Mucosa of descending colon (tissue), 3 donors: ENCODE measurements around the gene IQCE. TPM values are rescaled to one million over a fixed set of nuclear protein-coding genes. Genes with fewer than 3 reads are reported as not detected.
A peak's percentile ranks its signal among the peaks of the same experiment; 100 is the strongest.

Source experiments
- ATAC-seq: fragments of 200-7000 bp; cut with Tn5 transposase; one replicate; pipeline ENCODE4 v1.9.1; 2020; ENCODE audit warnings: mild to moderate bottlenecking, moderate library complexity
- DNase-seq, 3 donors: peaks; one replicate each; pipeline ENCODE4 v3.0.0-alpha.2; 2020
- H3K36me3 ChIP-seq: fragments of 200-600 bp; one replicate; pipeline ENCODE4 v1.8.0; 2021; ENCODE audit warnings: low read depth, mild to moderate bottlenecking
- H3K4me1 ChIP-seq: fragments of 200-600 bp; one replicate; pipeline ENCODE4 v1.8.0; 2021; ENCODE audit warnings: low read depth, mild to moderate bottlenecking
- H3K4me3 ChIP-seq: fragments of 200-600 bp; one replicate; pipeline ENCODE4 v1.8.0; 2021; ENCODE audit warnings: mild to moderate bottlenecking
- H3K9me3 ChIP-seq: fragments of 200-600 bp; one replicate; pipeline ENCODE4 v1.8.0; 2021; ENCODE audit warnings: mild to moderate bottlenecking
- CTCF ChIP-seq: fragments of 200-600 bp; IDR thresholded peaks from one replicate; pipeline ENCODE4 v1.8.0; 2022; ENCODE audit warnings: antibody characterized with exemption, mild to moderate bottlenecking
- intact Hi-C, 2 donors: fragments of 100-400 bp; cut with DNase I in 1 of 2; cut with micrococcal nuclease in 1 of 2; formaldehyde crosslinking; loops; one replicate each; pipeline versions ENCODE4 v1.11.0 to v1.11.1; 2022; cut with DNase I, micrococcal nuclease
- total RNA-seq, 3 donors: library from RNA; stranded (reverse); fragmentation: NEBNext Ultra II Directional in 2 of 3; extraction: Animal tissue kit (Norgen Biotek cat#: 25700) in 2 of 3; gene quantifications; one replicate each; pipeline versions ENCODE4 v1.2.1 to v1.2.4, GENCODE V29; 2021 to 2023
- donor health status: DM: no; HTN: no; CAD: no; lungs with moderate emphysema.
- donor health status: DM: no; HTN: no; CAD: no.
- donor health status: DM: no; HTN: yes; CAD: no.

The IQCE gene
- total RNA-seq, 3 donors from 2014 or later = 27.9 to 41.2 (median 35.9) TPM

GRCh38 chr7:2621948-2622640 lies 63.3 kb downstream of the IQCE start:
- no peak for ATAC-seq
- DNase-seq = peak in 2 of 3 donors; percentile 26 to 58
- TF ChIP-seq CTCF = no peak

GRCh38 chr7:2622869-2623697 lies 64.3 kb downstream of the IQCE start:
- intact Hi-C loops = no loop called here
- H3K36me3 ChIP-seq = no peaks in the 10 kb centered on the region
- ATAC-seq (peak; percentile 88), DNase-seq (peak; percentile 59 to 79 (median 68))
- H3K4me1 ChIP-seq = peaks cover 24% of the 10 kb centered on the region
- no peaks in the 10 kb centered on the region for H3K9me3 ChIP-seq
- no peak for TF ChIP-seq CTCF
- no peak overlapping the region for H3K4me3 ChIP-seq

More at GRCh38 chr7:2621948-2622640, 63.3 kb downstream of the IQCE start:
- Histone ChIP-seq H3K4me3 (no peak overlapping the region), H3K36me3 (no peaks in the 10 kb centered on the region), H3K4me1 (peaks cover 26% of the 10 kb centered on the region), H3K9me3 (no peaks in the 10 kb centered on the region)
- intact Hi-C loops = no loop called here

DNA sequence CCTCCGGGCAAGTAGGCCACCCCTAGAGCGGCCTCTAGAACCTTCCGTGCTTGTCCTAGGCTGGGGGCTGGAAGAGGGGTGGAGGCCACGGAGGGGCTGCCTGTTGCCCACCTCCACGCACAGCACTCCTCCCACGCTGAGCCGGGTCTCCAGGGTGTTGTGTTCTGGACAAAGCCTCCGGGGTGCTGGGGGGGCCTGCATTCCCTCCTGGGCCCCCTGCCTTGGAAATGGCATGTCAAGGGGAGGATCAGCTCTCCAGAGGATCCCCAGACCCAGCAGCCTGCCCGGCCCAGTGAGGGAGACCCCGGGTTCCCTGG lies 64.9 kb downstream of the IQCE start:
- Histone ChIP-seq H3K9me3 (no peaks in the 10 kb centered on the region), H3K4me1 (peaks cover 24% of the 10 kb centered on the region), H3K36me3 (no peaks in the 10 kb centered on the region), H3K4me3 (no peak overlapping the region)
- intact Hi-C loops = no loop called here
- DNase-seq = peak in 1 of 3 donors; percentile 39
- no peak for TF ChIP-seq CTCF
- no peak for ATAC-seq

GRCh38 chr7:2624293-2624886 lies 65.6 kb downstream of the IQCE start:
- peaks cover 24% of the 10 kb centered on the region for H3K4me1 ChIP-seq
- intact Hi-C loops = no loop called here

More at GRCh38 chr7:2624293-2624886, 65.6 kb downstream of the IQCE start:
- peak in 2 of 3 donors; percentile 45 to 58 for DNase-seq
- no peak overlapping the region for H3K4me3 ChIP-seq
- no peaks in the 10 kb centered on the region for H3K36me3 ChIP-seq
- H3K9me3 ChIP-seq = no peaks in the 10 kb centered on the region
- no peak for ATAC-seq
- no peak for TF ChIP-seq CTCF
